Karpas-422 (cell line): Measurements from ENCODE around the gene CACFD1. TPM values are rescaled to one million over a fixed set of nuclear protein-coding genes. Genes with fewer than 3 reads are reported as not detected.
"Not testable (repeated sequence)": the region's sequence is repeated elsewhere in the genome, so short reads cannot be mapped to it uniquely, and the experiment has no call there.

Source experiments
- DNase-seq: peaks from one replicate; pipeline ENCODE4 v3.0.0-alpha.2; 2015
- H2AFZ ChIP-seq: fragments of 200-600 bp; sonication (generic); 2 replicates; pipeline ENCODE4 v1.6.1; 2014; ENCODE audit warnings: antibody characterized with exemption, low read length, mixed read lengths
- H3K27ac ChIP-seq: fragments of 200-600 bp; sonication (generic); 2 replicates; pipeline ENCODE4 v1.5.1; 2014; ENCODE audit warnings: mild to moderate bottlenecking, low read length, moderate library complexity
- H3K27me3 ChIP-seq: fragments of 200-600 bp; sonication (generic); 2 replicates; pipeline ENCODE4 v1.6.1; 2014; ENCODE audit warnings: low read length, mixed read lengths
- H3K36me3 ChIP-seq: fragments of 200-600 bp; sonication (generic); 2 replicates; pipeline ENCODE4 v1.6.1; 2014; ENCODE audit warnings: low read length, mixed read lengths; ENCODE audit not compliant: insufficient read depth
- H3K4me1 ChIP-seq: fragments of 200-600 bp; sonication (generic); 2 replicates; pipeline ENCODE4 v1.6.1; 2014; ENCODE audit warnings: mild to moderate bottlenecking, low read length, mixed read lengths
- H3K4me2 ChIP-seq: fragments of 200-600 bp; sonication (generic); 2 replicates; pipeline ENCODE4 v1.6.1; 2014; ENCODE audit warnings: low read length, low read depth, mild to moderate bottlenecking; ENCODE audit not compliant: poor library complexity, severe bottlenecking
- H3K4me3 ChIP-seq: fragments of 200-600 bp; sonication (generic); 2 replicates; pipeline ENCODE4 v1.5.1; 2014; ENCODE audit warnings: mild to moderate bottlenecking, antibody characterized with exemption, low read length, mixed read lengths
- H3K79me2 ChIP-seq: fragments of 200-600 bp; sonication (generic); 2 replicates; pipeline ENCODE4 v1.6.1; 2014; ENCODE audit warnings: mild to moderate bottlenecking, low read length, mixed read lengths
- H3K9ac ChIP-seq: fragments of 200-600 bp; sonication (generic); 2 replicates; pipeline ENCODE4 v1.6.0; 2014; ENCODE audit warnings: low read length
- H3K9me2 ChIP-seq: fragments of 200-600 bp; sonication (generic), shearing (Covaris generic); replicated peaks from 2 replicates; pipeline ENCODE4 v1.6.0; 2014; ENCODE audit warnings: mild to moderate bottlenecking, low read length, moderate library complexity; ENCODE audit not compliant: insufficient read depth
- H3K9me3 ChIP-seq: fragments of 300-700, 200-600 bp; sonication (generic); 2 replicates; pipeline ENCODE4 v1.6.1; 2014; ENCODE audit warnings: low read length, mixed read lengths
- H4K20me1 ChIP-seq: fragments of 200-600 bp; sonication (generic); 2 replicates; pipeline ENCODE4 v1.6.1; 2014; ENCODE audit warnings: mild to moderate bottlenecking, antibody characterized with exemption, low read length, low read depth; ENCODE audit not compliant: insufficient read depth
- total RNA-seq: library from RNA; depleted of rRNA; stranded (reverse); fragments of >200 nt; shearing (Covaris generic); gene quantifications from 2 replicates; pipeline ENCODE4 v1.2.3, GENCODE V29; 2014; ENCODE audit warnings: low replicate concordance

Gene CACFD1
- total RNA-seq, 1 experiment from 2014 or later: 4.5 TPM

- DNase-seq: no peak
- Histone ChIP-seq H4K20me1 (no peaks in the 10 kb centered on the region), H3K9ac (no peak overlapping the region), H3K9me3 (no peaks in the 10 kb centered on the region), H3K79me2 (no peaks in the 10 kb centered on the region), H3K27ac (no peak overlapping the region), H3K36me3 (no peaks in the 10 kb centered on the region), H3K9me2 (no peaks in the 10 kb centered on the region), H2AFZ (no peak overlapping the region), H3K4me3 (no peak overlapping the region), H3K4me2 (no peak overlapping the region), H3K4me1 (peaks cover 14% of the 10 kb centered on the region), H3K27me3 (no peaks in the 10 kb centered on the region)
Observed at GRCh38 chr9:133445293-133445969, 14.3 kb upstream of the CACFD1 start.

- Histone ChIP-seq H2AFZ (no peak overlapping the region), H3K4me2 (no peak overlapping the region), H3K9ac (no peak overlapping the region), H3K4me3 (no peak overlapping the region), H4K20me1 (no peaks in the 10 kb centered on the region), H3K79me2 (no peaks in the 10 kb centered on the region), H3K36me3 (no peaks in the 10 kb centered on the region), H3K27ac (no peak overlapping the region), H3K4me1 (no peaks in the 10 kb centered on the region), H3K9me3 (no peaks in the 10 kb centered on the region), H3K9me2 (no peaks in the 10 kb centered on the region), H3K27me3 (no peaks in the 10 kb centered on the region)
- DNase-seq: no peak
Observed at GRCh38 chr9:133448487-133448972, 11.2 kb upstream of the CACFD1 start.

- Histone ChIP-seq H3K4me1 (peaks cover 10% of the 10 kb centered on the region), H3K79me2 (no peaks in the 10 kb centered on the region), H4K20me1 (no peaks in the 10 kb centered on the region), H3K4me2 (no peak overlapping the region), H3K27me3 (no peaks in the 10 kb centered on the region), H3K4me3 (no peak overlapping the region), H3K9me2 (no peaks in the 10 kb centered on the region), H3K9me3 (no peaks in the 10 kb centered on the region), H3K9ac (no peak overlapping the region), H3K27ac (no peak overlapping the region), H3K36me3 (no peaks in the 10 kb centered on the region), H2AFZ (no peak overlapping the region)
- DNase-seq: no peak
Observed at GRCh38 chr9:133449760-133450159, 10.0 kb upstream of the CACFD1 start.

- H2AFZ ChIP-seq, H3K27ac ChIP-seq, H3K36me3 ChIP-seq, H3K4me3 ChIP-seq, DNase-seq, H3K27me3 ChIP-seq, H3K4me1 ChIP-seq, H3K9ac ChIP-seq, H3K79me2 ChIP-seq, H4K20me1 ChIP-seq, H3K9me3 ChIP-seq, H3K4me2 ChIP-seq, H3K9me2 ChIP-seq: not testable (repeated sequence)
Observed at GRCh38 chr9:133451865-133452264, 7.9 kb upstream of the CACFD1 start.

GRCh38 chr9:133452562-133452961 is 7.2 kb upstream of the CACFD1 start:
- Histone ChIP-seq H3K4me3 (no peak overlapping the region), H3K79me2 (no peaks in the 10 kb centered on the region), H3K9ac (no peak overlapping the region), H4K20me1 (no peaks in the 10 kb centered on the region), H3K4me1 (peaks cover 10% of the 10 kb centered on the region), H3K27me3 (no peaks in the 10 kb centered on the region), H2AFZ (no peak overlapping the region), H3K9me3 (no peaks in the 10 kb centered on the region), H3K9me2 (no peaks in the 10 kb centered on the region), H3K27ac (no peak overlapping the region), H3K36me3 (no peaks in the 10 kb centered on the region), H3K4me2 (no peak overlapping the region)
- DNase-seq: no peak

- Histone ChIP-seq H3K27me3 (no peaks in the 10 kb centered on the region), H3K9me2 (no peaks in the 10 kb centered on the region), H3K4me3 (no peak overlapping the region), H3K79me2 (no peaks in the 10 kb centered on the region), H3K36me3 (no peaks in the 10 kb centered on the region), H3K4me2 (no peak overlapping the region), H3K9ac (no peak overlapping the region), H3K4me1 (peaks cover 11% of the 10 kb centered on the region), H2AFZ (no peak overlapping the region), H4K20me1 (no peaks in the 10 kb centered on the region), H3K9me3 (no peaks in the 10 kb centered on the region), H3K27ac (no peak overlapping the region)
- no peak for DNase-seq
Observed at GRCh38 chr9:133453651-133454050, 6.1 kb upstream of the CACFD1 start.

- Histone ChIP-seq H3K79me2 (no peaks in the 10 kb centered on the region), H3K4me1 (peaks cover 18% of the 10 kb centered on the region), H3K9me3 (no peaks in the 10 kb centered on the region), H3K36me3 (no peaks in the 10 kb centered on the region), H3K9me2 (no peaks in the 10 kb centered on the region), H3K4me3 (no peak overlapping the region), H3K9ac (no peak overlapping the region), H2AFZ (no peak overlapping the region), H3K27ac (no peak overlapping the region), H3K4me2 (no peak overlapping the region), H4K20me1 (no peaks in the 10 kb centered on the region), H3K27me3 (no peaks in the 10 kb centered on the region)
- no peak for DNase-seq
Observed at GRCh38 chr9:133454325-133454724, 5.5 kb upstream of the CACFD1 start.

- DNase-seq: no peak
- Histone ChIP-seq H3K79me2 (no peaks in the 10 kb centered on the region), H3K36me3 (no peaks in the 10 kb centered on the region), H3K9me3 (no peaks in the 10 kb centered on the region), H3K9me2 (no peaks in the 10 kb centered on the region), H3K9ac (no peak overlapping the region), H3K27ac (no peak overlapping the region), H3K4me2 (no peak overlapping the region), H2AFZ (no peak overlapping the region), H3K27me3 (no peaks in the 10 kb centered on the region), H3K4me1 (peaks cover 19% of the 10 kb centered on the region), H3K4me3 (no peak overlapping the region), H4K20me1 (no peaks in the 10 kb centered on the region)
Observed at GRCh38 chr9:133454943-133455673, 4.7 kb upstream of the CACFD1 start.
